Measurements from ENCODE around the gene STK38.

STK38 gene

GRCh38 chr6:36523451-36523850, 23.8 kb downstream of the STK38 start:
- DNase-seq (ENCODE audit: low read depth): no peak

GRCh38 chr6:36519352-36519751, 27.9 kb downstream of the STK38 start:
- no peak for DNase-seq (ENCODE audit: low read depth)

DNA sequence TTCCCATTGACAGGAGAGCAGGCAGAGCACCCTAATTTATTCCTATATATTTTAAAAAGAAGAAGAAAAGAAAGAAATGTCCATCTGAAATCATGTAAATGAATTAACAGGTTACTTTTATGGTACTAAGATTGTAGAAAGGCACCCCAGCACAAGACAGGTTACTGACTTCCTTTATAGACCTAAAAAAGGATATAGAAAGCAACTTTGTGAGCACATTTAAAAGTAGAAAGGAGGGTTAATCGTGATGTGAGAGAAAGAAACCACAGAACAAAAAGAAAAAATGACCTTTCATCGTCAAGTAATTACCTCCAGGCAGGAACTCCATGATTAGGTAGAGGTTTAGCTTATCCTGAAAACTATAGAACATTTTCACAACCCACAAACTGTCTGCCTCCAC, 29.9 kb downstream of the STK38 start:
- no peak for DNase-seq (ENCODE audit: low read depth)

- no peak for DNase-seq (ENCODE audit: low read depth)
Observed at GRCh38 chr6:36516988-36517387, 30.3 kb downstream of the STK38 start.

DNA sequence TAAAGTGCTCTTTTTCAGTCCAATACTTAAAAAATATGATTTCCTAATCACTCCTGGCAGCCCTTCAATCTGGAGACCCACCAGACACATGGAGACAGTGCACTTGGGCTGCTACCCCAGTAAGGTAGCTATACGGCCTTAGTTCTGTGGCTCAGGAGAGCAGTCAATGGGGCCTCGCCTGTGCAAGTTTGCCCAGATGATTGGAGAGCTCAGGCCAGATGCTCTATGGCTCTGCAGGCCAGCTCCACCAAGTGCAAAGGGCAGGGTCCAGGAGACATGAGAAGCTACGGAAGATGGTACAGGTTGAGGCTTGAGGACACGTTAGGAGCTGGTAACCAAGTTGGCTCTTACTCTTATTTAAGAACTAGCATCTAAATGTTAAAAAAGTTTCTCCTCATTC, 30.7 kb downstream of the STK38 start:
- DNase-seq (ENCODE audit: low read depth): no peak

- DNase-seq (ENCODE audit: low read depth): no peak
Observed at GRCh38 chr6:36515844-36516243, 31.4 kb downstream of the STK38 start.

GRCh38 chr6:36514554-36515456, 32.5 kb downstream of the STK38 start:
- no peak for DNase-seq (ENCODE audit: low read depth)

- no peak for DNase-seq (ENCODE audit: low read depth)
Observed at GRCh38 chr6:36510365-36510764, 36.9 kb downstream of the STK38 start.

DNA sequence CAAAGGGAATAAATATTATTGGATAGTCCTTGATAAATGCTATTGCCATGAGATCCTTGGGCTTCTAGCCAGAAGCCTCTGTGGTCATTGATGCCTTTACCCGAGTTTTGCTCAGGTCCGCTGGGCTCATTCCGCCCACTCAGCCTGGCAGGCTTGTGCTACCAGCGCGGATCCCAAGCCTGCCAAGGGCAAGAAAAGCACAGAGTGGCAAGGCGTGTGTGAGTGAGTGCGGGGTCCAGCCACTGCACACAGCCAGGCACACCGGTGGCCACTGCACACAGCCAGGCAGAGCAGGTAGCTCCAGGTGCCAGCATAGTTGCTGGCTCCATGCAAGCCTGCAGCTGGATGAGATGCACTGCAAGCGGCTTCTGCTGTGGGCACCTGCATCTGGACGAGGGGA, 38.7 kb downstream of the STK38 start:
- no peak for DNase-seq (ENCODE audit: low read depth)

GRCh38 chr6:36506611-36507010, 40.7 kb downstream of the STK38 start:
- DNase-seq (ENCODE audit: low read depth): no peak

DNA sequence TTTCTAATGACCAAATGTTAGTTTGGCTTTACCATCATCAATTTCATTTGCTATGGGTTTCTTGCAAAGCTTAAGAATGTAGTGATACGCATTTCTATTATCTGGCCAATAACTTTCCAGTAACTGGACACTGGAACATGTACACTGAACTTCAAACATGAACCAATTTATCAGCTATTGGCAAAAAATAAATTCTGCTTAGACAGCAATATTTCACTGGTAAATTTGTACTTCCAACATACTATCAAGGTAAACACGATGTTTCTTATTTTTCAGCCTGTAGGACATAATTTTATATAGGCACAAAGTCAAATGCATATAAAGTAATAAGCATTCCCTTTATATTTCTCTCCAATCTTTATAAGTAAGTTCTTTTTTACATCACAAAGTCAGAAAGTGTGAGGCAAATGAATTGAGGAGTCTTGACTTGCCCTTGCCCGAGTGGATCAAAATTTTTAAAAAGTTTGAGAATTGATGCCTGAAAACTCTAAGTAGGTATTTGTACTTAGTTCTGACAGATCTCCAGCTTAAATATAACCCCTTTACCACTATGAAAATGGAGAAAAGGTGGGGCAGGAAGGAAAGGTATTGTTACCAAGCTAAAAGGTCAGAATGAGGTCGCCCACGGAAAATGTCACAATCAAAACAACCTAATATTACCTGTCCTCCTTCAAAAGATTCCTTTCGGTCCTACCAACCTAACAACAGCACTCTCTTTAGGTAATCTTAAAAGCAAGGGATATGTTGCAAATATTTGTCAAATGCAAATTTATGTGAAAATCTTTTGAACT, 41.3 kb downstream of the STK38 start:
- no peak for DNase-seq (ENCODE audit: low read depth)

DNA sequence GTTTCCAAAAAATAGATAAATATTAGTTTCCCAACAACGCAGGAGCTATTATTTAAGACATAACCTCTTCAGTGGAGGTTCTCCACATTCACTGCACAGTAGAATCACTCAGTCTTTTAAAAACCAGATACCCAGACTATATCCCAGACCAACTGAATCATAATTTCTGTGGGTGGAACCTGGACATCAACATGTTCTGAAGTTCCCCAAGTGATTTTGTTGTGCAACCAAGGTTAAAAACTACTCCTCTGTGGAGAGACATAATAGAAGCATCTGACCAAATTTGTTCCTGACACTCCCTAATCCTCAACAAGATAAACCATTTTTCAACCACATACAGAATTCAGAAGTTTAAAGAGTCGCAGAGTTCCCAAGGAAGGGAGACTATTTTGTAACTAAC, 42.3 kb downstream of the STK38 start:
- DNase-seq (ENCODE audit: low read depth): no peak

DNA sequence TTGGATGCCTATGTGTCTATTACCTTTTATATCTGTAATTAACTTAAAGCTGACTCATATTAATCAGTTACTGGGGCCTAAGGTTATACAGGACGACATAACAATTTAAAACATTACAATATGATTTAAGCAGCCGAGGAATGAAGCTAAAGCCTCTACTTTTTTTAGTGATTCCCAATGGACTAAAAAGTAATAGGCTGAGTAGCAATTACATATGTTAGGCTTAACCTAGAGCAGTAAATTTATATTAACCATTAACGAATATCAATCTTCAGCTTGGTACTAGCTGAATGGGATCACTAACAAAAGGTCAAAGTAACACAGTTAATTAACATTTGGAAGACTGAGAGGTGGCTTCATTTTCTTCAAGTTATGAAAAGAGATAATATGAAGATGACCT, 43.1 kb downstream of the STK38 start:
- no peak for DNase-seq (ENCODE audit: low read depth)

DNA sequence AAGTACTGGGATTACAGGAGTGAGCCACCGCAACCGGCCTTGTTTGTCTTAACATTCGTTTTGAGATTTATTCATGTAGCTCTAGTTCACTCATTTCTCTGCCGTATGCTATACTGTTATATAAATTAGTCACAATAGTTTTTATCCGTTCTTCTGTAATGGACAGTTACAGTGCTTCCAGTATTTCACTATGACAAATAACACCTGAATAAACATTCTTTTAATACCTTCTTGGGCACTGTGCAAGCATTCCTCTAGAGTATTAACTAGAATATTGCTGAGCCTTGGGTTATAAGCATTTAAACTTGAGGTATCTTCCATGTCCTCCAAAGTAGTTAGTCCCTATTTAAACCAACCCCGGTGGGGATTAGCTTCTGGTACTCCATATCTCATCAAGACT, 45.6 kb downstream of the STK38 start:
- DNase-seq (ENCODE audit: low read depth): no peak

- DNase-seq (ENCODE audit: low read depth): no peak
Observed at GRCh38 chr6:36499918-36500317, 47.4 kb downstream of the STK38 start.

- no peak for DNase-seq (ENCODE audit: low read depth)
Observed at GRCh38 chr6:36495086-36495485, 52.2 kb downstream of the STK38 start.

DNA sequence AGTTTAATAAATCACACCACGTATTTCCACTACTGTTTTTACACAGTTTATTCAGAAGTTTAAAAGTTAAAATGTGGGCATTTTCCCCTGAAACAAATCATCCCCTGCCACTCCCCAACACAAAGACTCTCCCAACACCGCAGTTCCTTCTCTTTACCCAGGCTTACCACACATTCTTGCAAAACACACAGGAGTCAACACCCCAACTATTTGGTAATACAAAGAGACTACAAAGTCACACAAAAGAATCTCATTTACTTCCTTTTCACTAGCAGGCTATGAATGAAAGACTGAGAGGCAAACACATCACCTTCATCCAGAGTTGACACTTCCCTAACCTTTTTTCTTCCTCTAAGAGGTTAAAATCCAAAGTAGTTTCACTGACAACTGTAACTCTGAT, 53.4 kb downstream of the STK38 start:
- DNase-seq (ENCODE audit: low read depth): no peak

DNA sequence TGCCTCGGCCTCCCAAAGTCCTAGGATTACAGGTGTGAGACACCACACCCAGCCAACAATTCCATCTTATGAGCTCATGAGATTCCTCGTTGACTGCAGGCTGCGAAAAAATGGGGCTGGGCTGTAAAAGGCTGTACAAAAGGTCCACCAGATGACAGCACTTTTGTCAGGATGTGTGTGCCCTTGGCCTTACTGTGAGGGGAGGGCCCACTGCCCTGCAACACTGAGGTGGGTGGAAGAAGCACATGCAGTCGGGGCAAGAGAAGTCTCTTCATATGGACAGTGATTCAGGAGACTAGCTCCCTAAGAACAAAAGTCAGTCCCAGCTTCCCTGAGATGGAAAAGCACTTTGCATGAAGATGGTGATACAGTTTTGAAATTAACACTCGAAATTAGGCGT, 54.0 kb downstream of the STK38 start:
- no peak for DNase-seq (ENCODE audit: low read depth)

DNA sequence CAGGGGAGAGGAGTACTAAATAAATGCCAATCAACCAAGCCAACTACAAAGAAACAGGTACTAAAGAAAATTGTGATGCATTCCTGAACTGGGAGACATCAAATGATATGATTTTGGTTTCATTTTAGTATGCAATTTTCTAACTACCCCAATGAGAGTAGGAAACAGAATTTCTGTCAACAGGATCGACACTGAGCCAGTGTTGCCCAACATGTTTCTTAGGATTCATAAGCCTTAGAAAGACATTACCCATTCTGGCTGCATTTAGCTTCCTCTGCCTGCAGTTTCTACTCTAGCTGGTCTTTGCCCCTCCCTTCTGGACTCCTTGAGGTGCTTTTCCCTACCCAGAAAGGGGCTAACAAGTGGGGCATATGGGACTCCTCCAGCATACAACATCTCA, 54.7 kb downstream of the STK38 start:
- no peak for DNase-seq (ENCODE audit: low read depth)

- no peak for DNase-seq (ENCODE audit: low read depth)
Observed at GRCh38 chr6:36492092-36492491, 55.2 kb downstream of the STK38 start.

GRCh38 chr6:36491378-36491965, 55.8 kb downstream of the STK38 start:
- DNase-seq (ENCODE audit: low read depth): no peak

GRCh38 chr6:36489426-36489825, 57.9 kb downstream of the STK38 start:
- DNase-seq (ENCODE audit: low read depth): no peak

GRCh38 chr6:36488221-36488620, 59.1 kb downstream of the STK38 start:
- DNase-seq (ENCODE audit: low read depth): no peak
